Stimulated activated CD4-positive, alpha-beta T cell treated with anti-CD3 and anti-CD28 coated beads, TNF-alpha, amount 100 ng/mL, for 48 hours (primary cell): ENCODE results near the gene DDHD1.
"Not testable (repeated sequence)": the region's sequence is repeated elsewhere in the genome, so short reads cannot be mapped to it uniquely, and the experiment has no call there.

ENCODE experiments used
- DNase-seq, 3 donors: peaks; one replicate each; pipeline ENCODE4 v3.0.0-alpha.2; 2020; ENCODE audit warnings: low read depth in 3 of 3

The DDHD1 gene

GRCh38 chr14:53108292-53109104 is 44.6 kb downstream of the DDHD1 start:
- no peak for DNase-seq

GRCh38 chr14:53106768-53107167 is 46.4 kb downstream of the DDHD1 start:
- no peak for DNase-seq

- no peak for DNase-seq
Measured at GRCh38 chr14:53103636-53104340, 49.3 kb downstream of the DDHD1 start.

- DNase-seq: no peak
Measured at GRCh38 chr14:53093206-53093605, 59.9 kb downstream of the DDHD1 start.

- no peak for DNase-seq
Measured at GRCh38 chr14:53090853-53091252, 62.3 kb downstream of the DDHD1 start.

GRCh38 chr14:53084954-53085353 is 68.2 kb downstream of the DDHD1 start:
- DNase-seq: not testable (repeated sequence)

- DNase-seq: no peak
Measured at GRCh38 chr14:53064475-53064874, 88.6 kb downstream of the DDHD1 start.

GRCh38 chr14:53062856-53063255 is 90.3 kb downstream of the DDHD1 start:
- no peak for DNase-seq

GRCh38 chr14:53060046-53060445 is 93.1 kb downstream of the DDHD1 start:
- no peak for DNase-seq

GRCh38 chr14:53055003-53055402 is 98.1 kb downstream of the DDHD1 start:
- no peak for DNase-seq

GRCh38 chr14:53054457-53054856 is 98.7 kb downstream of the DDHD1 start:
- no peak for DNase-seq

GRCh38 chr14:53048631-53049030 is 104.5 kb downstream of the DDHD1 start:
- no peak for DNase-seq

GRCh38 chr14:53047307-53048069 is 105.6 kb downstream of the DDHD1 start:
- no peak for DNase-seq

- no peak for DNase-seq
Measured at GRCh38 chr14:53044486-53044885, 108.6 kb downstream of the DDHD1 start.

- no peak for DNase-seq
Measured at GRCh38 chr14:53043027-53043581, 110.0 kb downstream of the DDHD1 start.

GRCh38 chr14:53042480-53042879 is 110.6 kb downstream of the DDHD1 start:
- no peak for DNase-seq

GRCh38 chr14:53041067-53041466 is 112.1 kb downstream of the DDHD1 start:
- no peak for DNase-seq

GRCh38 chr14:53038629-53039028 is 114.5 kb downstream of the DDHD1 start:
- DNase-seq: no peak

- DNase-seq: no peak
Measured at GRCh38 chr14:53037016-53037415, 116.1 kb downstream of the DDHD1 start.

GRCh38 chr14:53035336-53036210 is 117.5 kb downstream of the DDHD1 start:
- DNase-seq: no peak

GRCh38 chr14:53034688-53035230 is 118.4 kb downstream of the DDHD1 start:
- no peak for DNase-seq
